Peyer's patch (tissue), 4 donors: Measurements from ENCODE around the gene PROM1.

Source experiments
- POLR2A ChIP-seq, 2 donors: fragments of 450-650 bp; IDR thresholded peaks; one replicate each; pipeline ENCODE4 v1.5.1; 2017; ENCODE audit warnings: antibody characterized with exemption in 2 of 2, mild to moderate bottlenecking in 2 of 2, moderate library complexity in 2 of 2
- TF ChIP-seq, protein P1 (sequence below), 6 experiments: fragments of 450-650 bp in 4 of 6; fragments of 200-600 bp in 2 of 6; sonication (generic) in 1 of 6; IDR thresholded peaks; one replicate each; pipeline ENCODE4 v1.5.1; 2017 to 2019; ENCODE audit warnings: antibody characterized with exemption in 6 of 6, mild to moderate bottlenecking in 3 of 6, moderate library complexity in 1 of 6

DNA sequence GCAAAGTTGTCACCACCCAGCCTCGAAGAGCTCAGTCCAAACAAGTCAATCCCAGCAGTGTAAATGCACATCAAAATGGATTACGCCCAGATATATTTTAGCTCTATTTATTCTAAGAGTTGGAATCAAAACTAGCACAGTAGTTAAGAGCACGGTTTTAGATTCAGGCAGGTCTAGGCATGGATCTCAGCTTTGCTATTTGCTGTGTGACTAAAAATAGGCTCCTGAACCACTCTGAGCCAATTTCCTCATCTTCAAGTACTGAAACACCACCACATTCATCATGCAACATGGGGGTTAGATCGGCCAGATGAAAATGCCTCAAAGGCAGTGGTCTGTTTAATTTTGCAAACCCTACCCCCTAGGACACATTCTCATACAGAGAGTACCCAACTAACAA, 65.0 kb downstream of the PROM1 start:
- TF ChIP-seq, protein P1, sequence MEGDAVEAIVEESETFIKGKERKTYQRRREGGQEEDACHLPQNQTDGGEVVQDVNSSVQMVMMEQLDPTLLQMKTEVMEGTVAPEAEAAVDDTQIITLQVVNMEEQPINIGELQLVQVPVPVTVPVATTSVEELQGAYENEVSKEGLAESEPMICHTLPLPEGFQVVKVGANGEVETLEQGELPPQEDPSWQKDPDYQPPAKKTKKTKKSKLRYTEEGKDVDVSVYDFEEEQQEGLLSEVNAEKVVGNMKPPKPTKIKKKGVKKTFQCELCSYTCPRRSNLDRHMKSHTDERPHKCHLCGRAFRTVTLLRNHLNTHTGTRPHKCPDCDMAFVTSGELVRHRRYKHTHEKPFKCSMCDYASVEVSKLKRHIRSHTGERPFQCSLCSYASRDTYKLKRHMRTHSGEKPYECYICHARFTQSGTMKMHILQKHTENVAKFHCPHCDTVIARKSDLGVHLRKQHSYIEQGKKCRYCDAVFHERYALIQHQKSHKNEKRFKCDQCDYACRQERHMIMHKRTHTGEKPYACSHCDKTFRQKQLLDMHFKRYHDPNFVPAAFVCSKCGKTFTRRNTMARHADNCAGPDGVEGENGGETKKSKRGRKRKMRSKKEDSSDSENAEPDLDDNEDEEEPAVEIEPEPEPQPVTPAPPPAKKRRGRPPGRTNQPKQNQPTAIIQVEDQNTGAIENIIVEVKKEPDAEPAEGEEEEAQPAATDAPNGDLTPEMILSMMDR (IDR thresholded peaks at IDR 0.05): no peak
- no peak for TF ChIP-seq POLR2A (IDR thresholded peaks at IDR 0.05)
